Mesendoderm (in vitro differentiated cells): ENCODE results near the gene KCNK16.

ENCODE experiments used
- DNase-seq: peaks from one replicate; pipeline ENCODE4 v3.0.0; 2013
- H2AK5ac ChIP-seq: 2 replicates; pipeline ENCODE4 v1.6.1; 2013; ENCODE audit warnings: low read length, inconsistent platforms
- H2BK120ac ChIP-seq: 2 replicates; pipeline ENCODE4 v1.6.1; 2013; ENCODE audit warnings: low read depth, mild to moderate bottlenecking, low read length, moderate library complexity, mixed read lengths
- H2BK15ac ChIP-seq: replicated peaks from 2 replicates; pipeline ENCODE4 v1.6.1; 2013; ENCODE audit warnings: low read depth, mild to moderate bottlenecking, moderate library complexity
- H2BK5ac ChIP-seq: 2 replicates; pipeline ENCODE4 v1.6.1; 2013; ENCODE audit warnings: low read length, inconsistent platforms
- H3K18ac ChIP-seq: 2 replicates; pipeline ENCODE4 v1.6.1; 2013; ENCODE audit warnings: mild to moderate bottlenecking, low read length, mixed read lengths
- H3K23ac ChIP-seq: one replicate; pipeline ENCODE4 v1.6.1; 2013; ENCODE audit warnings: low read length
- H3K27ac ChIP-seq: 2 replicates; pipeline ENCODE4 v1.5.1; 2013; ENCODE audit warnings: low read depth, mild to moderate bottlenecking, inconsistent platforms, low read length, moderate library complexity
- H3K27me3 ChIP-seq: 2 replicates; pipeline ENCODE4 v1.6.1; 2013; ENCODE audit warnings: low read length, control low read depth, mild to moderate bottlenecking, inconsistent platforms; ENCODE audit not compliant: insufficient read depth, poor library complexity
- H3K36me3 ChIP-seq: 2 replicates; pipeline ENCODE4 v1.6.1; 2013; ENCODE audit warnings: low read length, inconsistent platforms; ENCODE audit not compliant: control insufficient read depth, insufficient read depth
- H3K4ac ChIP-seq: one replicate; pipeline ENCODE4 v1.6.1; 2013; ENCODE audit warnings: low read depth, mild to moderate bottlenecking, low read length, moderate library complexity
- H3K4me1 ChIP-seq: 2 replicates; pipeline ENCODE4 v1.6.1; 2013; ENCODE audit warnings: low read depth, low read length, inconsistent platforms; ENCODE audit not compliant: control insufficient read depth
- H3K4me2 ChIP-seq: 2 replicates; pipeline ENCODE4 v1.6.1; 2013; ENCODE audit warnings: low read length
- H3K4me3 ChIP-seq: 2 replicates; pipeline ENCODE4 v1.5.1; 2013; ENCODE audit warnings: mild to moderate bottlenecking, low read length
- H3K56ac ChIP-seq: one replicate; pipeline ENCODE4 v1.6.1; 2013; ENCODE audit warnings: low read length
- H3K79me1 ChIP-seq: 2 replicates; pipeline ENCODE4 v1.6.1; 2013; ENCODE audit warnings: low read length, inconsistent platforms
- H3K79me2 ChIP-seq: 2 replicates; pipeline ENCODE4 v1.6.1; 2013; ENCODE audit warnings: mild to moderate bottlenecking, low read length; ENCODE audit not compliant: control insufficient read depth, insufficient read depth
- H3K9ac ChIP-seq: 2 replicates; pipeline ENCODE4 v1.6.1; 2013; ENCODE audit warnings: low read length, inconsistent platforms
- H4K5ac ChIP-seq: one replicate; pipeline ENCODE4 v1.6.1; 2013; ENCODE audit warnings: low read length
- H4K8ac ChIP-seq: one replicate; pipeline ENCODE4 v1.6.1; 2013; ENCODE audit warnings: low read depth, mild to moderate bottlenecking, control low read depth, low read length, moderate library complexity
- WGBS: extraction: QIAGEN DNeasy Blood & Tissue Kit; methylation state at CpG from one replicate; pipeline ENCODE4 v1.1.7; 2013; ENCODE audit warnings: low lambda C conversion rate, missing lambda C conversion rate; ENCODE audit not compliant: insufficient coverage; ENCODE audit errors: extremely low coverage; 5-methylcytosine and 5-hydroxymethylcytosine counted together

Gene KCNK16

GRCh38 chr6:39310542-39310941 lies 12.0 kb downstream of the KCNK16 start:
- Histone ChIP-seq H2BK120ac (no peak overlapping the region), H3K4me1 (no peaks in the 10 kb centered on the region), H3K4me2 (no peak overlapping the region), H4K8ac (no peak overlapping the region), H3K36me3 (no peaks in the 10 kb centered on the region), H3K4me3 (no peak overlapping the region), H2BK5ac (no peak overlapping the region), H3K27ac (no peak overlapping the region), H2BK15ac (no peak overlapping the region), H3K23ac (no peak overlapping the region), H3K4ac (no peak overlapping the region), H3K56ac (no peak overlapping the region), H3K18ac (no peak overlapping the region), H3K79me2 (no peaks in the 10 kb centered on the region), H3K27me3 (peaks cover 25% of the 10 kb centered on the region), H2AK5ac (no peak overlapping the region), H4K5ac (no peak overlapping the region), H3K79me1 (no peaks in the 10 kb centered on the region), H3K9ac (no peak overlapping the region)
- WGBS: no CpG with 5 or more reads among the region's 4 CpGs
- no peak for DNase-seq

GRCh38 chr6:39309942-39310531 lies 12.5 kb downstream of the KCNK16 start:
- no peak overlapping the region for H3K23ac ChIP-seq

GRCh38 chr6:39307462-39307861 lies 15.0 kb downstream of the KCNK16 start:
- Histone ChIP-seq H3K56ac (no peak overlapping the region), H3K36me3 (no peaks in the 10 kb centered on the region), H3K18ac (no peak overlapping the region), H3K4me1 (no peaks in the 10 kb centered on the region), H3K9ac (no peak overlapping the region), H2BK120ac (no peak overlapping the region), H3K27ac (no peak overlapping the region), H2BK15ac (no peak overlapping the region), H3K4ac (no peak overlapping the region), H4K8ac (no peak overlapping the region), H3K27me3 (peaks cover 2% of the 10 kb centered on the region), H3K23ac (no peak overlapping the region), H3K4me3 (no peak overlapping the region), H3K79me1 (no peaks in the 10 kb centered on the region), H2BK5ac (no peak overlapping the region), H2AK5ac (no peak overlapping the region), H3K4me2 (no peak overlapping the region), H3K79me2 (no peaks in the 10 kb centered on the region), H4K5ac (no peak overlapping the region)
- DNase-seq: no peak
- no CpG with 5 or more reads among the region's 3 CpGs for WGBS

More at GRCh38 chr6:39309942-39310531, 12.5 kb downstream of the KCNK16 start:
- Histone ChIP-seq H3K27me3 (peaks cover 25% of the 10 kb centered on the region), H2AK5ac (no peak overlapping the region), H3K4ac (no peak overlapping the region), H3K79me2 (no peaks in the 10 kb centered on the region), H3K4me1 (no peaks in the 10 kb centered on the region), H2BK15ac (no peak overlapping the region), H3K4me2 (no peak overlapping the region), H3K9ac (no peak overlapping the region), H4K8ac (no peak overlapping the region), H3K27ac (no peak overlapping the region), H2BK5ac (no peak overlapping the region), H3K79me1 (no peaks in the 10 kb centered on the region), H3K18ac (no peak overlapping the region), H2BK120ac (no peak overlapping the region), H3K4me3 (no peak overlapping the region), H3K56ac (no peak overlapping the region), H3K36me3 (no peaks in the 10 kb centered on the region), H4K5ac (no peak overlapping the region)
- DNase-seq: peak; percentile 71
- no CpG with 5 or more reads among the region's 7 CpGs for WGBS

- Histone ChIP-seq H3K23ac (no peak overlapping the region), H2BK5ac (no peak overlapping the region), H3K4me1 (no peaks in the 10 kb centered on the region), H3K9ac (no peak overlapping the region), H3K4me2 (no peak overlapping the region), H3K79me2 (no peaks in the 10 kb centered on the region), H3K4me3 (no peak overlapping the region), H2AK5ac (no peak overlapping the region), H3K4ac (no peak overlapping the region), H3K36me3 (no peaks in the 10 kb centered on the region), H3K18ac (no peak overlapping the region), H3K27me3 (no peaks in the 10 kb centered on the region), H2BK120ac (no peak overlapping the region), H2BK15ac (no peak overlapping the region), H3K27ac (no peak overlapping the region), H3K56ac (no peak overlapping the region), H3K79me1 (no peaks in the 10 kb centered on the region), H4K8ac (no peak overlapping the region), H4K5ac (no peak overlapping the region)
- no peak for DNase-seq
Measured at GRCh38 chr6:39304951-39305350, 17.6 kb downstream of the KCNK16 start.

- Histone ChIP-seq H3K79me2 (no peaks in the 10 kb centered on the region), H2AK5ac (no peak overlapping the region), H4K5ac (no peak overlapping the region), H2BK120ac (no peak overlapping the region), H3K79me1 (no peaks in the 10 kb centered on the region), H3K23ac (no peak overlapping the region), H3K4ac (no peak overlapping the region), H3K9ac (no peak overlapping the region), H3K4me3 (no peak overlapping the region), H3K4me1 (no peaks in the 10 kb centered on the region), H3K56ac (no peak overlapping the region), H3K18ac (no peak overlapping the region), H2BK15ac (no peak overlapping the region), H2BK5ac (no peak overlapping the region), H3K36me3 (no peaks in the 10 kb centered on the region), H3K27me3 (no peaks in the 10 kb centered on the region), H3K27ac (no peak overlapping the region), H4K8ac (no peak overlapping the region), H3K4me2 (no peak overlapping the region)
- DNase-seq: no peak
- WGBS: no CpG with 5 or more reads among the region's 30 CpGs
Measured at GRCh38 chr6:39303425-39304153, 18.9 kb downstream of the KCNK16 start.
